Skeletal muscle tissue (tissue), 4 donors: ENCODE data around the gene PRAMEF12. TPM values are rescaled to one million over a fixed set of nuclear protein-coding genes. Genes with fewer than 3 reads are reported as not detected.

Experiments used
- H3K27ac ChIP-seq: one replicate; pipeline ENCODE4 v1.7.0; 2013; ENCODE audit warnings: mild to moderate bottlenecking, low read depth, low read length, inconsistent platforms
- H3K27me3 ChIP-seq, 3 donors: one replicate each; pipeline ENCODE4 v1.7.0; 2013; ENCODE audit warnings: low read length in 3 of 3; ENCODE audit not compliant: control insufficient read depth in 3 of 3, insufficient read depth in 3 of 3
- H3K36me3 ChIP-seq, 3 donors: one replicate each; pipeline ENCODE4 v1.7.0; 2013; ENCODE audit warnings: low read length in 3 of 3; ENCODE audit not compliant: control insufficient read depth in 3 of 3, insufficient read depth in 3 of 3
- H3K4me1 ChIP-seq, 3 donors: one replicate each; pipeline ENCODE4 v1.7.0; 2013; ENCODE audit warnings: low read length in 3 of 3, mild to moderate bottlenecking in 3 of 3; ENCODE audit not compliant: control insufficient read depth in 3 of 3, insufficient read depth in 3 of 3
- H3K4me3 ChIP-seq, 3 donors: one replicate each; pipeline ENCODE4 v1.7.0; 2013; ENCODE audit warnings: low read length in 3 of 3
- H3K9ac ChIP-seq, 3 donors: one replicate each; pipeline ENCODE4 v1.7.0; 2013; ENCODE audit warnings: low read length in 3 of 3, mild to moderate bottlenecking in 3 of 3, moderate library complexity in 2 of 3, low read depth in 1 of 3
- H3K9me3 ChIP-seq, 3 donors: one replicate each; pipeline ENCODE4 v1.7.0; 2013; ENCODE audit warnings: low read length in 3 of 3; ENCODE audit not compliant: control insufficient read depth in 3 of 3
- total RNA-seq: library from RNA; depleted of rRNA; stranded (reverse); fragments of >200 nt; gene quantifications from one replicate; pipeline ENCODE4 v1.2.3, GENCODE V29; 2014
- donor health status: Osteomylitis.

PRAMEF12 gene
- total RNA-seq, 1 donor from 2014 or later = not detected

DNA sequence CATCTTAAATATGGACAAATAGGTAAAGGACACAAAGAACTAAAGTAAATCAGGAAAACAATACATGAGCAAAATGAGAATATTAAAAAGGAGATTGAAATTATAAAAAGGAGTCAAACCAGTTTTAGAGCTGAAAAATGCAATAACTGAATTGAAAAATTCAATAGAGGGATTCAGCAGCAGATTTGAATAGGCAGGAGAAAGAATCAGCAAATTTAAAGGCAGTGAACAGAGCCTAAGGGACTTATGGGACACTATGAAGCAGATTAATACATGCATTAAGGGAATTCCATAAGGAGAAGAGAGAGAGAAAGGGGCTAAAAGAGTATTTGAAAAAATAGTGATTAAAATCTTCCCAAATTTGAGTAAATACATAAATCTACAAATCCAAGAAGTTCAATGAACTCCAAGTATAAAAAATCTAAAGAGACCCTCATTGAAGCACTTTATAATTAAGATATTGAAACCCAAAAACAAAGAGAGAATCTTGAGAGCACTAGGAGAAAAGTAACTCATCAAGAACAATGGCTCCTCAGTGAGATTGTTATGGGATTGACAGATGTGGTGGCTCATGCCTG is 24.7 kb upstream of the PRAMEF12 start:
- H3K27ac ChIP-seq = no peak overlapping the region
- H3K4me1 ChIP-seq = peaks cover 0 to 5% (median 0%) of the 10 kb centered on the region in 3 donors
- H3K27me3 ChIP-seq = no peaks in the 10 kb centered on the region
- no peak overlapping the region for H3K9ac ChIP-seq
- H3K9me3 ChIP-seq = peaks cover 0 to 6% (median 6%) of the 10 kb centered on the region in 3 donors
- H3K36me3 ChIP-seq = no peaks in the 10 kb centered on the region
- no peak overlapping the region for H3K4me3 ChIP-seq

DNA sequence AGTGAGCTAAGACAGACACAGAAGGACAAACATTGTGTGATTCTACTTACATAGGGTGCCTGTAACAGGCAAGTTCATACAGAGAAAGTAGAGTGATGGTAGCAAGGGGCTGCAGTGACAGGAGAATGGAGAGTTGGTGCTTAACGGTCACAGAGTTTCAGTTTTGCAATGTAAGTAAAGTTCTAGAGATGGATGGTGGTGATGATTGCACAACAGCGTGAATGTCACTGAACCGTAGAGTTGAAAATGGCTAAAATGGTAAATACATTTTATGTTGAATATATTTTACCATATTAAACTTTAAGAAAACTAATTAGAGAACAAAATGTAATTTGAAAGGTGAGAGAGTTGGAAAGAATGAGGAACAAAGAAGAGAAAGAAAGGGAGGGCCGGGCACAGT is 18.8 kb upstream of the PRAMEF12 start:
- no peaks in the 10 kb centered on the region for H3K36me3 ChIP-seq
- no peak overlapping the region for H3K27ac ChIP-seq
- no peak overlapping the region for H3K4me3 ChIP-seq
- H3K4me1 ChIP-seq = no peaks in the 10 kb centered on the region
- H3K9ac ChIP-seq = no peak overlapping the region
- H3K9me3 ChIP-seq = peaks cover 0 to 2% (median 0%) of the 10 kb centered on the region in 3 donors
- H3K27me3 ChIP-seq = peaks cover 0 to 10% (median 0%) of the 10 kb centered on the region in 3 donors

DNA sequence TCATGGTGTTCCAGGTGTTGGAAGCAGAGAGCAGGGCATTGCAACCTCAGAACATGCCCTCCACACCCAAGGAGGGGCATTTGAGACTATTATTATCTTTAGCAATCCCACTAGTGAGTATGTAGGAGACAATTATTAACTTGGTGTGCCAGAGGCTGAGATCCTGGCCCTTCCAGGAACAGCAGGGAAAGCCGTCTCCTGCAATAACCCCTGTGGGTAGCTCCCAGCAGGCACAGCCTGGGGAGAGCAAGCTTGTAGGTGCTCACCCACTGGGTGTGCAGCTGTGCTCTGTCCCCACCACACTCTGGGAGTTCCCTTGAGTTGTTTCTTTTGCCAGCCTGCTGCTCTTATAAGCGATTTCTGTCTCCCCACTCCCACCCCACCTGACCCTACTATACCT is 17.3 kb upstream of the PRAMEF12 start:
- no peak overlapping the region for H3K9ac ChIP-seq
- peaks cover 0 to 10% (median 0%) of the 10 kb centered on the region in 3 donors for H3K27me3 ChIP-seq
- H3K4me3 ChIP-seq = no peak overlapping the region
- no peak overlapping the region for H3K27ac ChIP-seq
- H3K9me3 ChIP-seq = no peaks in the 10 kb centered on the region
- no peaks in the 10 kb centered on the region for H3K36me3 ChIP-seq
- H3K4me1 ChIP-seq = no peaks in the 10 kb centered on the region

DNA sequence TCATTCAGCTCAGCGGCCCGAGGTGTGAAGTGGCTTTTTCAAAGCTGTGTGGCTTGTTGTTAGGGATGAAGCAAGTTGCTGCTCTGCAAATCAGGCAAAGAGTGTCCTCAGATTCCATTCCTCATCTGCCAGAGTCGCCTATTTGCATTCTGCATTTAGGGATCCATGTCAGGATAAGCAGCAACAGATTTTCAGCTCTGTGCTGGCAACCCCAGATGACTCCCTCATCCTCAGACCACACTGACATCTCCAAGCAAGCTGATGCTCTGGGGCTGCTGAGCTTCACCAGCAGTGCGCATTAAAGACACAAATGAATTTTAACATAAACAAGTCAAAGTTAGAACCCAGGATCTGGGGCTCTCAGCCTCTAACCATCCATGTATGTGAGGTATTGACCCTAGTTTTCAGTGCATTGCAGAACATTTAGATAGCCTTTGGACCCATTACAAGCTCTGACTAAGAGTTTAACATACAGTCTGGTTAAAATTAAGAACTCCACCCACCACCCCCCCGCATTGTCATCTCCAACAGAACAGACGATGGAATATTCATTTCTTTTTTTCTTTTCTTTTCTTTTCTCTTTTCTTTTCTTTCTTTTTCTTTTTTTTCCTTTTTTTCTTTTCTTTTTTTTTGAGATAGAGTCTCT is 16.6 kb upstream of the PRAMEF12 start:
- H3K27me3 ChIP-seq = peaks cover 0 to 10% (median 0%) of the 10 kb centered on the region in 3 donors
- H3K27ac ChIP-seq = no peak overlapping the region
- H3K4me1 ChIP-seq = no peaks in the 10 kb centered on the region
- no peaks in the 10 kb centered on the region for H3K9me3 ChIP-seq
- H3K9ac ChIP-seq = no peak overlapping the region
- no peaks in the 10 kb centered on the region for H3K36me3 ChIP-seq
- H3K4me3 ChIP-seq = no peak overlapping the region

DNA sequence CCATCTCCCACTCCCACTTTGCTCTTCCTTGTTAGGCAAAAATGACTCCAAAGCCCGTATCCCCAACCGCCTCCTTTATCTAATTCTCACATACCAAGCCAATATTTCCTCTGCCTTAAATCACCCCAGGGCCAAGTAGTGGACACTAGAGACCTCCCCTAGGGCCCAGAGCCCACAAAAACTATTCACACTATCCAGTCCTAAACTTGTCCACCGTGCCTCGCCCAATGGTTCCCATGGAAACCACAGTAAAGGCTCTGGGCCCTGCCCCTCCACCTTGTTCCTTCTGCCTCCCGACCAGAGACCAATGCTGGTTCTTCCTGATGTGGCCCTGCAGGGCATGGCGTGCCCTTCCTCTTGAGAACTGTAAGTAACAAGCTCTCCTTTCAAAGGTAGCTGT is 15.7 kb upstream of the PRAMEF12 start:
- Histone ChIP-seq H3K4me1 (no peaks in the 10 kb centered on the region), H3K4me3 (no peak overlapping the region), H3K27ac (no peak overlapping the region), H3K9ac (no peak overlapping the region), H3K36me3 (no peaks in the 10 kb centered on the region), H3K27me3 (peaks cover 0 to 10% (median 0%) of the 10 kb centered on the region in 3 donors), H3K9me3 (no peaks in the 10 kb centered on the region)

DNA sequence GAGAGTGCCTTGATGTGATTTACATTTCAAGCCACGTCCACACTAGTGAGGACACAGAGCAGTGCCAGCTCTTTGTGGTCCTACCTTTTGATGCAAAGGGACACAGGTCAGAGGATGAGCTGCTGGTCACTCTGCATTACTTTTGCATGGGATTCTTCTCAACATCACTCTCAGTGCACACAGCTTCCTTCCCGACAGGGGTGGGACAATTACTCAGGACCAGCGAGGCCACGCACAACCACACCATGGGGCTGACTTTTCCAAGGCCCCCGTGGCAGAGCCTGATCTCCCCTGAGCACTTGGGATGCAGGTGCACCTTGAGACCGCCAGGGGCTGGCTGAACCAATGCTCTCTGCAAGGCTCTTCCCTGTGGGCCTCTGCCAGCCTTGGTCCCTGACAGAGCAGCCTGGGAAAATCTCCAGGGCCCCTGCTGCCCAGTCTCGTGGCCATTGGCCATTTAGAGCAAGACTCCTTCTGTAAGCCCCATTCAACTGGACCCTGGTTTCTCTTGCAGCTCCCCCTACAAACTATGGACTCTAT is 13.2 kb upstream of the PRAMEF12 start:
- Histone ChIP-seq H3K27ac (no peak overlapping the region), H3K36me3 (no peaks in the 10 kb centered on the region), H3K4me3 (no peak overlapping the region), H3K4me1 (no peaks in the 10 kb centered on the region), H3K9ac (no peak overlapping the region), H3K9me3 (no peaks in the 10 kb centered on the region), H3K27me3 (peaks cover 0 to 10% (median 0%) of the 10 kb centered on the region in 3 donors)

DNA sequence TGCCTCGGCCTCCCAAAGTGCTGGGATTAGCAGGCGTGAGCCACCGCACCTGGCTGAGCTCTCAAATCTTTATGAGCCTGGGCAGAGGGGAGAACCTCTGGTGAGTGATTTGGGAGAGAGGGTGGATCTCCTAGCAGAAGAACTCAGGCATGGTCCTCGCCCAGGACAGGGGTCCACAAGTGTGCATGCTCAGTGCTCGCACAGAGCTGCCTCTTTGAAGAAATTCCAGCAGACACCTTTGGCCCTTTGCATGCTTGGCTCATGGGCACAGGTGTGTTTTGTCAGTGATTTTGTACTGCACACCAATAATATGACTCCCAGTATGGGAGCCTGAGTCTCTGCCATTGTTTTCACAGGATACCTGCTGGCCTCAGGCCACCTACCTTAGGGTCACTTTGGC is 11.8 kb upstream of the PRAMEF12 start:
- Histone ChIP-seq H3K27ac (no peak overlapping the region), H3K36me3 (no peaks in the 10 kb centered on the region), H3K4me1 (no peaks in the 10 kb centered on the region), H3K9me3 (no peaks in the 10 kb centered on the region), H3K9ac (no peak overlapping the region), H3K4me3 (no peak overlapping the region), H3K27me3 (peaks cover 0 to 3% (median 0%) of the 10 kb centered on the region in 3 donors)

DNA sequence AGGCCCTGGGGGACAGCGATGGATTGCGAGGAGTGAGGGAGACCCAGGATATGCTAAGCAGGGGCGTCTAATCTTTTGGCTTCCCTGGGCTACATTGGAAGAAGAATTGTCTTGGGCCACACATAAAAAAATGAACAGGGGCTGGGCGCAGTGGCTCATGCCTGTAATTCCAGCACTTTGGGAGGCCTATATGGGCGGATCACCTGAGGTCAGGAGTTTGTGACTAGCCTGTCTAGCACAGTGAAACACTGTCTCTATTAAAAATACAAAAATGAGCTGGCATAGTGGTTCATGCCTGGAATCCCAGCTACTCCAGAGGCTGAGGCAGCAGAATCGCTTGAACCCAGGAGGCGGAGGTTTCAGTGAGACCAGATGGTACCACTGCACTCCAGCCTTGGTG is 10.8 kb upstream of the PRAMEF12 start:
- no peaks in the 10 kb centered on the region for H3K9me3 ChIP-seq
- no peaks in the 10 kb centered on the region for H3K36me3 ChIP-seq
- H3K4me1 ChIP-seq = no peaks in the 10 kb centered on the region
- H3K4me3 ChIP-seq = no peak overlapping the region
- no peak overlapping the region for H3K27ac ChIP-seq
- H3K9ac ChIP-seq = no peak overlapping the region
- peaks cover 0 to 2% (median 0%) of the 10 kb centered on the region in 3 donors for H3K27me3 ChIP-seq

DNA sequence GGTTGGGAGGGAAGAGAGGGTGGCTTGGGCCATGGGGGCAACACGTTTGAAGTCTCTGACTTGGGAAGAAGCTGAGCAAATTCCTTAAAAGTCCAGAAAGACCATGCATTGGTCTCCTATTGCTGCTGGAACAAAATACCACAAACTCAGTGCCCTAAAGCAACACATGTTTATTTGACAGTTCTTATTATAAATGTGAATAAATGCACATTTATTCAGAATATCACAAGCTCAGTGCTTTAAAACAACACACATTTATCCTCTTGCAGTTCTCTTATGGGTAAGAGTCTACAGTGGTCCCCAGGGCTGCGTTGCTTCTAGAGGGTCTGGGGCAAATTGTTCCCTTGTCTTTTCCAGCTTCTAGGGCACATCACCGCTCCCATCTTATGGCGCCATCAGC is 10.1 kb upstream of the PRAMEF12 start:
- Histone ChIP-seq H3K4me3 (no peak overlapping the region), H3K9ac (no peak overlapping the region), H3K27ac (no peak overlapping the region), H3K4me1 (no peaks in the 10 kb centered on the region), H3K36me3 (no peaks in the 10 kb centered on the region), H3K27me3 (no peaks in the 10 kb centered on the region), H3K9me3 (no peaks in the 10 kb centered on the region)

DNA sequence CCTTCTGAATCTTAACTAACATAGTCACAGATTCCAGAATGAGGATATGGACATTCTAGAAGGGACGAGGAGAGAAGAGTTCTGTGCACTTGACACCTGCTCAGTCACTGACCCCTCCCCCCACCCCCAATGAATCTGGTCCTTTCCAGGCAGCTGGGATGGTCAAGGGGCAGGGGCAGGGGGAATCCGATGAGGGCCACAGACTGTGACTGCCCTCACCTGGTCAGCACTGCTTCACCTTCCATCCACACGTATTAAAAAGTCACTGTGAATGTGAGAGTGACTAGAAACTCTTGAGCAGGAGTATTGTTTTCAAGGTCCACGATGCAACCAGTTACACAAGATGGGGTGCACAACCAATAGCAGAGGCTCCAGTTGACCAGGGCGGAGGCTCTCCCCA is 9.5 kb upstream of the PRAMEF12 start:
- Histone ChIP-seq H3K27ac (no peak overlapping the region), H3K36me3 (no peaks in the 10 kb centered on the region), H3K9me3 (no peaks in the 10 kb centered on the region), H3K4me1 (no peaks in the 10 kb centered on the region), H3K9ac (no peak overlapping the region), H3K4me3 (no peak overlapping the region), H3K27me3 (peaks cover 0 to 3% (median 0%) of the 10 kb centered on the region in 3 donors)
